Progenitor cell of endocrine pancreas (in vitro differentiated cells): ENCODE data around the gene DPF3. TPM values are rescaled to one million over a fixed set of nuclear protein-coding genes. Genes with fewer than 3 reads are reported as not detected.

Source experiments
- DNase-seq: peaks from one replicate; pipeline ENCODE4 v3.0.0; 2021; ENCODE audit warnings: low spot score; ENCODE audit not compliant: unreplicated experiment
- H3K27ac Mint-ChIP-seq: 2 replicates; pipeline ENCODE4 v1.8.0; 2021; ENCODE audit warnings: mild to moderate bottlenecking, moderate library complexity, mixed read lengths
- H3K27me3 Mint-ChIP-seq: 2 replicates; pipeline ENCODE4 v1.8.0; 2021; ENCODE audit warnings: mixed read lengths
- H3K36me3 Mint-ChIP-seq: 2 replicates; pipeline ENCODE4 v1.8.0; 2022; ENCODE audit warnings: mixed read lengths; ENCODE audit not compliant: insufficient read depth
- H3K4me1 Mint-ChIP-seq: 2 replicates; pipeline ENCODE4 v1.8.0; 2021; ENCODE audit warnings: low read depth, mixed read lengths
- H3K4me3 Mint-ChIP-seq: 2 replicates; pipeline ENCODE4 v1.8.0; 2021; ENCODE audit warnings: low read depth, mild to moderate bottlenecking, moderate library complexity, mixed read lengths
- H3K9me3 Mint-ChIP-seq: 2 replicates; pipeline ENCODE4 v1.8.0; 2021; ENCODE audit warnings: low read depth, mixed read lengths
- total RNA-seq: library from RNA; stranded (reverse); gene quantifications from 2 replicates; pipeline ENCODE4 v1.2.1, GENCODE V29; 2021
- TF ChIP-seq, protein P1 (sequence below): fragments of 200-600 bp; sonication (generic); IDR thresholded peaks from one replicate; pipeline ENCODE4 v1.5.0; 2021; ENCODE audit warnings: antibody characterized with exemption, mild to moderate bottlenecking; ENCODE audit not compliant: unreplicated experiment

Gene DPF3
- total RNA-seq, 1 donor from 2014 or later, result 2.2 TPM

DNA sequence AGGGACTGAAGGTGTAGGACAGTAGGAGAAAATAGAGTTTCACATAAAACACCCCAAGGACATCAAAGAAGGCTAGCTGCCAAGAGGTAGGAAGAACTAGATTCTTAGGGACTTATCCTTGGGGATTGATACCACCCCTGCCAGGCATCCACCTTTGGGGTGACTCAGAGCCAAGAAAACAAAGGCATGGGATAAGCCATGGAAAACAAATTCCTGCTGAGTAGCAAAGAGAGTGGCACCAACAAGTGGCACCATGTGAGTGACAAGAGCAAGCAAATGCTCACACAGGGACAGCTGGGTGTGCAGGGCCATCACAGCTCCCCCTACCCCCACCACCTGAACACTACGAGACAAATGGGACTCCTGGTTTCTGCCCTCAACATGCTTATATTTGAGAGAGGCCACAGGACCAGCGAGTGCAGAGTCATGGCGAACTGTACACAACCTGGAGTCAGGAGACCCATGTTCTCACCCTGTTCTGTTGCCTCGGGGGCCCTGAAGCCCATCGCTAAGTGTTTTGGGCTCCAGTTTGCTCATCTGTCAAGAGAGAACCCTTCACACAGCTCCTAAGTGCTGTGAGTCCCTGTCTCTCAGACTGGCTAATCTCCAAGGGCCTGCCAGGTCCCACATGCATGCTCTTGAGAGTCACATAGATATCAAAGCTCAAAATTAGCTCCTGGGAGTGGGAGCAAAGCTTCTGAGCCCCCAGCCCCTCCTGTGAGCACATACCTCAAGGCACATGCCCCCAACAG lies 91.9 kb downstream of the DPF3 start:
- Mint-ChIP-seq H3K4me1 (no peaks in the 10 kb centered on the region), H3K27ac (no peak overlapping the region), H3K4me3 (no peak overlapping the region), H3K36me3 (no peaks in the 10 kb centered on the region), H3K9me3 (no peaks in the 10 kb centered on the region), H3K27me3 (peaks cover 3% of the 10 kb centered on the region)
- DNase-seq, result no peak
- TF ChIP-seq, protein P1, sequence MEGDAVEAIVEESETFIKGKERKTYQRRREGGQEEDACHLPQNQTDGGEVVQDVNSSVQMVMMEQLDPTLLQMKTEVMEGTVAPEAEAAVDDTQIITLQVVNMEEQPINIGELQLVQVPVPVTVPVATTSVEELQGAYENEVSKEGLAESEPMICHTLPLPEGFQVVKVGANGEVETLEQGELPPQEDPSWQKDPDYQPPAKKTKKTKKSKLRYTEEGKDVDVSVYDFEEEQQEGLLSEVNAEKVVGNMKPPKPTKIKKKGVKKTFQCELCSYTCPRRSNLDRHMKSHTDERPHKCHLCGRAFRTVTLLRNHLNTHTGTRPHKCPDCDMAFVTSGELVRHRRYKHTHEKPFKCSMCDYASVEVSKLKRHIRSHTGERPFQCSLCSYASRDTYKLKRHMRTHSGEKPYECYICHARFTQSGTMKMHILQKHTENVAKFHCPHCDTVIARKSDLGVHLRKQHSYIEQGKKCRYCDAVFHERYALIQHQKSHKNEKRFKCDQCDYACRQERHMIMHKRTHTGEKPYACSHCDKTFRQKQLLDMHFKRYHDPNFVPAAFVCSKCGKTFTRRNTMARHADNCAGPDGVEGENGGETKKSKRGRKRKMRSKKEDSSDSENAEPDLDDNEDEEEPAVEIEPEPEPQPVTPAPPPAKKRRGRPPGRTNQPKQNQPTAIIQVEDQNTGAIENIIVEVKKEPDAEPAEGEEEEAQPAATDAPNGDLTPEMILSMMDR, result no peak

DNA sequence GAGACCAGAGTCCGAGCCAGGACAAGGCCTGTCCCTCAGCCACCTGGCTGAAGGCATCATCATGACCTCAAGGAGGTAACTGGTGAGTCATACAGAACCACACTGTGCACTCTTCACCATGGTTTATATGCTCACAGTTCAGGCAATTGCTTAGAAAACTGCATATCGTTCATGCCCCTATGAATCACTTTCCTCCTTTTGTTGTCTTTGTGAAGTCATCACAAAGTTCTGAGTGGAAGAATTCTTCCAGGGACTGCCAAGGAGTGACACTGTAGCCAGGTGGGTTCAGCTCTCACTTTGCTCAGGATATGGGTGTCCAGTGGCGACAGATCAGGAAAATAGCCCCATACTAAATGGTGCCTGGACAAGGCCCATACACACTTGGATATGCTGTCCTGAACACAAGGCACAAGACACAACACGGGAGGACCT lies 92.5 kb downstream of the DPF3 start:
- H3K4me1 Mint-ChIP-seq, result no peaks in the 10 kb centered on the region
- TF ChIP-seq, protein P1, result no peak
- H3K36me3 Mint-ChIP-seq, result no peaks in the 10 kb centered on the region
- H3K27ac Mint-ChIP-seq, result no peak overlapping the region
- no peaks in the 10 kb centered on the region for H3K9me3 Mint-ChIP-seq
- peaks cover 3% of the 10 kb centered on the region for H3K27me3 Mint-ChIP-seq
- no peak for DNase-seq
- H3K4me3 Mint-ChIP-seq, result no peak overlapping the region

GRCh38 chr14:72800848-72801370 lies 93.0 kb downstream of the DPF3 start:
- Mint-ChIP-seq H3K27me3 (no peaks in the 10 kb centered on the region), H3K4me1 (no peaks in the 10 kb centered on the region), H3K9me3 (no peaks in the 10 kb centered on the region)

GRCh38 chr14:72800296-72800695 lies 93.6 kb downstream of the DPF3 start:
- Mint-ChIP-seq H3K36me3 (no peaks in the 10 kb centered on the region), H3K4me3 (no peak overlapping the region), H3K27me3 (no peaks in the 10 kb centered on the region), H3K9me3 (no peaks in the 10 kb centered on the region), H3K4me1 (no peaks in the 10 kb centered on the region), H3K27ac (no peak overlapping the region)
- TF ChIP-seq, protein P1, result no peak
- no peak for DNase-seq

More at GRCh38 chr14:72800848-72801370, 93.0 kb downstream of the DPF3 start:
- no peak for DNase-seq
- Mint-ChIP-seq H3K27ac (no peak overlapping the region), H3K4me3 (no peak overlapping the region), H3K36me3 (no peaks in the 10 kb centered on the region)
- TF ChIP-seq, protein P1, result no peak

- H3K4me1 Mint-ChIP-seq, result peaks cover 8% of the 10 kb centered on the region
- peaks cover 3% of the 10 kb centered on the region for H3K27me3 Mint-ChIP-seq
- H3K36me3 Mint-ChIP-seq, result no peaks in the 10 kb centered on the region
- TF ChIP-seq, protein P1, result no peak
- H3K9me3 Mint-ChIP-seq, result no peaks in the 10 kb centered on the region
- no peak for DNase-seq
- H3K27ac Mint-ChIP-seq, result no peak overlapping the region
- no peak overlapping the region for H3K4me3 Mint-ChIP-seq
These were observed 97.0 kb downstream of the DPF3 start for GRCh38 chr14:72796935-72797334.
